Mononuclear cell (primary cell): ENCODE data around the gene GABPB2. TPM values are rescaled to one million over a fixed set of nuclear protein-coding genes. Genes with fewer than 3 reads are reported as not detected.
A peak's percentile ranks its signal among the peaks of the same experiment; 100 is the strongest.
"Not testable (repeated sequence)": the region's sequence is repeated elsewhere in the genome, so short reads cannot be mapped to it uniquely, and the experiment has no call there.

Source experiments
- H3K27me3 ChIP-seq: 2 replicates; pipeline ENCODE4 v1.6.0; 2011; ENCODE audit warnings: low read length, control low read depth; ENCODE audit not compliant: insufficient read depth
- H3K4me1 ChIP-seq: 2 replicates; pipeline ENCODE4 v1.5.1; 2011; ENCODE audit warnings: mild to moderate bottlenecking, low read length, control low read depth; ENCODE audit not compliant: insufficient read depth
- H3K4me3 ChIP-seq: 2 replicates; pipeline ENCODE4 v1.5.1; 2011; ENCODE audit warnings: mild to moderate bottlenecking, low read length, moderate library complexity
- H3K9me3 ChIP-seq: 2 replicates; pipeline ENCODE4 v1.5.1; 2011; ENCODE audit warnings: low read depth, mild to moderate bottlenecking, control low read depth, low read length
- total RNA-seq: library from RNA; depleted of rRNA; stranded (reverse); fragments of >200 nt; gene quantifications from one replicate; pipeline ENCODE4 v1.2.3, GENCODE V29; 2012

GABPB2 gene
- total RNA-seq, 1 donor, result 22.0 TPM

DNA sequence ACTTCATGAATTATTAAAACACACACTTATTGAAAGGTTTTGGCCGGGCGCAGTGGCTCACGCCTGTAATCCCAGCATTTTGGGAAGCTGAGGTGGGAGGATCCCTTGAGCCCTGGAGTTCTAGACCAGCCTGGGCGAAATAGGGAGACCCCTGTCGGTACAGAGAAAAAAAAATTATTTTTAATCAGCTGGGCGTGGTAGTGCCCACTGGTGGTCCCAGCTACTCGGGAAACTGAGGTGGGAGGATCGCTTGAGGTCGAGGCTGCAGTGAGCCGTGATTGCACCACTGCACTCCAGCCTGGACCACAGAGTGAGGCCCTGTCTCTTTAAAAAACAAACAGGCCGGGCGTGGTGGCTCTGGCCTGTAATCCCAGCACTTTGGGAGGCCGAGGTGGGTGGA, 1.7 kb downstream of the GABPB2 start:
- Histone ChIP-seq H3K4me3 (no peak overlapping the region), H3K4me1 (peaks cover 18% of the 10 kb centered on the region), H3K27me3 (no peaks in the 10 kb centered on the region), H3K9me3 (no peaks in the 10 kb centered on the region)

DNA sequence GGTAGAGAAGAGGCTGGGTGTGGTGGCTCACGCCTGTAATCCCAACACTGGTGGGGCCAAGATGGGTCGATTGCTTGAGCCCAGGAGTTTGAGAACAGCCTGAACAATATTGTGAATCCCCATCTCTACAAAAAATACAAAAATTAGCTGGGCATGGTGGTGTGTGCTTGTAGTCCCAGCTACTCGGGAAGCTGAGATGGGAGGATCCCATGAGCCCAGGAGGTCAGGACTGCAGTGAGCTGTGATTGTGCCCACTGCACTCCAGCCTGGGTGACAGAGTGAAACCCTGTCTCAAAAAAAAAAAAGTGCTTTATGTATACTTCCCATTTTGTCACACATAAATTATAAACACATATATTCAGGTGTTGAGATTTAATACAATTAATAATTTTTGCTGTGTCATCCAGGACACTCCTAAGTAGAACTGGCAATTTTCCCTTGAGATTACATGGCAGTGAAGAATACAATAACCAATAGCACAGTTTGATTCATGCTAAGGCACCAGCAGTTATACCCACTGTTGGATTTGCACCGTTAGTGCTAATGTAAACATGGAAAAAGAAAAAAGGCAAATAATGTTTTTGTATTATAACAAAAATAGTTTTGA, 15.5 kb downstream of the GABPB2 start:
- Histone ChIP-seq H3K9me3 (no peaks in the 10 kb centered on the region), H3K4me3 (no peak overlapping the region), H3K4me1 (no peaks in the 10 kb centered on the region), H3K27me3 (no peaks in the 10 kb centered on the region)

DNA sequence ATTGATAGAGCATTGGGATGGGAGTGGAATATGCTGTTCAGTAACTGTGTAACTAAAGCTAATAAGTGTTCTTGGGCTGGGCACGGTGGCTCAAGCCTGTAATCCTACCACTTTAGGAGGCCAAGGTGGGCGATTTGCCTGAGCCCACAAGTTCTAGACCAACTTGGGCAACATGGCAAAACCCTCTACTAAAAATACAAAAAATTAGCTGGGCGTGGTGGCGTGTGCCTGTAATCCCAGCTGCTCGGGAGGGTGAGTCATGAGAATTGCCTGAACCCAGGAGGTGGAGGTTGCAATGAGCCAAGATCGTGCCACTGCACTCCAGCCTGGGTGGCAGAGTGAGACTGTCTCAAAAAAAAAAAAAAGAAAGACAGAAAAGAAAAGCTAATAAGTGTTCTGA, 26.9 kb downstream of the GABPB2 start:
- not testable (repeated sequence) for H3K4me3 ChIP-seq, H3K4me1 ChIP-seq, H3K9me3 ChIP-seq, H3K27me3 ChIP-seq

DNA sequence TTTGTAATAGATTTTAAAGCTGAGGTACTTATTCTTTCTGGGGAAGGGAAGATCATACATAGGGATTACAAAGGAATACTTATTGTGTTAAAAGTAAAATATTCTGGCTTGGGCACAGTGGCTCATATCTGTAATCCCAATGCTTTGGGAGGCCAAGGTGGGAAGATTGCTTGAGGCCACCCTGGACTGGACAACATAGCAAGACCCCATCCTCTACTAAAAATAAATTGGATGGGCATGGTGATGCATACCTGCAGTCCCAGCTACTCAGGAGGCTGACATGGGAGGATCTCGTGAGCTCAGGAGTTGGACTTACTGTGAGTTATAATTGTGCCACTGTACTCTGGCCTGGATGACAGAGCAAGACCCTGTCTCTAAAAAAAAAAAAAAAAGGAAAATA, 27.6 kb downstream of the GABPB2 start:
- H3K27me3 ChIP-seq, result no peaks in the 10 kb centered on the region
- H3K4me3 ChIP-seq, result no peak overlapping the region
- no peaks in the 10 kb centered on the region for H3K9me3 ChIP-seq
- no peaks in the 10 kb centered on the region for H3K4me1 ChIP-seq

DNA sequence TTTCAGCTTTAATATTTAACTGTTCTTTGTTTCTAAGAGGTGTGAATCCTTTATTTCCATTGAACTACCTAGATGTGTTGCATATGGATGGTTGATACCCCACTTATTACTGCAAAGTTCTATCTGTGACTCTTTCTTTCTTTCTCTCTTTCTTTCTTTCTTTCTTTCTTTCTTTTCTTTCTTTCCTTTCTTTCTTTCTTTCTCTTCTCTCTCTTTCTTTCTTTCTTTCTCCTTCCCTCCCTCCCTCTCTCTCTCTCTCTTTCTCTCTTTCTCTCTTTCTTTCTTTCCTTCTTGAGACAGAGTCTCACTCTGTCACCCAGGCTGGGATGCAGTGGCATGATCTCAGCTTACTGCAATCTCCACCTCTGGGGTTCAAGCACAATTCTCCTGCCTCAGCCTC, 34.1 kb downstream of the GABPB2 start:
- H3K4me3 ChIP-seq, result no peak overlapping the region

DNA sequence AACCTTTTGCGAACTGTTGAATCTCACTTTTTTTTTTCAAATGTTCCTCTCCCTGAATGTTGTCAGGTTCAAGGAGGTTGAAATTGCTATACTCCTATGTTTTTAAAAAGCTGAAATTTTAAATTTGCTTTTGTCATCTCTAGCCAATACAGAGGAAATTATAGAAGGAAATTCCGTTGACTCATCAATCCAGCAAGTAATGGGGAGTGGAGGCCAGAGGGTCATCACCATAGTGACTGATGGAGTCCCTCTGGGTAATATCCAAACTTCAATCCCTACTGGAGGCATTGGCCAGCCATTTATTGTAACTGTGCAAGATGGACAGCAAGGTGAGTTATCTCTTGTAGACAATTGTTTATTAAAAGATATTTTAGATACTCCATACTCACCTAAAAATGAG, 36.3 kb downstream of the GABPB2 start:
- no peaks in the 10 kb centered on the region for H3K27me3 ChIP-seq
- H3K4me1 ChIP-seq, result no peaks in the 10 kb centered on the region
- no peaks in the 10 kb centered on the region for H3K9me3 ChIP-seq
- no peak overlapping the region for H3K4me3 ChIP-seq

More for the DNA sequence above, 34.1 kb downstream of the GABPB2 start:
- no peaks in the 10 kb centered on the region for H3K4me1 ChIP-seq
- H3K27me3 ChIP-seq, result no peaks in the 10 kb centered on the region
- no peaks in the 10 kb centered on the region for H3K9me3 ChIP-seq

DNA sequence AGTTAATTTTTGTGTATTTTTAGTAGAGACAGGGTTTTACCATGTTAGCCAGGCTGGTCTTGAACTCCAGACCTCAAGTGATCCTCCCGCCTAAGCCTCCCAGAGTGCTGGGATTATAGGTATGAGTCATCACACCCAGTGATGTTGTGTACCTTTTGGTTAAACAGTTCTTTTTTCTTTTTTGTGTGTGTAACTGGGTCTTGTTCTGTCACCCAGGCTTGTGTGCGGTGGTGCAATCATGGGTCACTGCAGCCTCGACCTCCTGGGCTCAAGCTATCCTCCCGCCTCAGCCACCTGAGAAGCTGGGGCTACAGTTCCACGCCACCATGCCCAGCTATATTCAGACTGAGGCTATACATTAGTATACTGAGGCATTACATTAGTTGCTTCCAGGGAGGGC, 37.8 kb downstream of the GABPB2 start:
- H3K9me3 ChIP-seq, result no peaks in the 10 kb centered on the region
- H3K4me3 ChIP-seq, result no peak overlapping the region
- no peaks in the 10 kb centered on the region for H3K27me3 ChIP-seq
- no peaks in the 10 kb centered on the region for H3K4me1 ChIP-seq

DNA sequence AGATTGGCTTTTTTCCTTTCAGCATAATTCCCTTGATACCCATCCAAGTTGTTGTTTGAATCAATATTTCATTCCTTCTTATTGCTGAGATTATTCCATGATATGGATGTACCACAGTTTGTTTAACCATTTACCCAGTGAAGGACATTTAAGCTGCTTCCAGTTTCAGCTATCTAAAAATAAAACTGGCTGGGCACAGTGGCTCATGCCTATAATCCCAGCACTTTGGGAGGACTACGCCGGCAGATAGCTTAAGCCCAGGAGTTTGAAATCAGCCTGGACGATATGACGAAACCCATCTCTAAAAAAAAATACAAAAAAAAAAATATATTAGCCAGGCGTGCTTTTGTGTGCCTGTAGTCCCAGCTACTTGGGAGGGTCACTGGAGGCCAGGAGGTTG, 43.3 kb downstream of the GABPB2 start:
- no peak overlapping the region for H3K4me3 ChIP-seq
- H3K27me3 ChIP-seq, result no peaks in the 10 kb centered on the region
- no peaks in the 10 kb centered on the region for H3K9me3 ChIP-seq
- H3K4me1 ChIP-seq, result no peaks in the 10 kb centered on the region

DNA sequence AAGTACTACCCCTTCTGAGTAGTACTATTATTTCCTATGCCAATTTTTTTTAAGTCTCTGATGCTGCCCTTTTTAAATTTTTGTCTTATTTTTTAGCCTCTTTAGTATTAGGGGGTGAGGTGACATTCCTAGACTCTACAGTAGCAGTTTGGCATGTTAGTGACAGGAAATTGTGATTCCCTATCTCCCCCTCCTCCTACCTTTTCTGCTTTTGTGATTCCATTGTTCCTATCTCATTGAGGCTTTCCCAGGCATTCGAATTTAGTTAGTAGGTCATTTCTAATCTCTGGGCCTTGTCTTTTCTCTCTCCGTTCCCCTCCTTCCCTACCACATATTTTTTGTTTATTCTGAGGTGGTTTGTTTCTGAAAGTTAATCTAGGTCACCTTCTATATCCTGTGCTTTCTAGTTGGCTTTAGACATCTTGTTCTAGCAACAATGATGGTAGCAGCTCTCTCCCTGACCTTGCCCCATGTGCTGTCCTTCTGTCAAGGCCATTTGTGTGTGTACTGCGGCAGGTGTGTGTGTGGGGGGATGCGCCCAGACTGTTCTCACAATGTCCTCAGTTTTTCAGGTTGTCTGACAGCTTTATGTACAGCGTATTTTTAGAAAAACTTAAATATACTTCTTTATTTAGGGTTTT, 54.3 kb downstream of the GABPB2 start:
- Histone ChIP-seq H3K4me1 (no peaks in the 10 kb centered on the region), H3K9me3 (no peaks in the 10 kb centered on the region), H3K27me3 (no peaks in the 10 kb centered on the region), H3K4me3 (no peak overlapping the region)

DNA sequence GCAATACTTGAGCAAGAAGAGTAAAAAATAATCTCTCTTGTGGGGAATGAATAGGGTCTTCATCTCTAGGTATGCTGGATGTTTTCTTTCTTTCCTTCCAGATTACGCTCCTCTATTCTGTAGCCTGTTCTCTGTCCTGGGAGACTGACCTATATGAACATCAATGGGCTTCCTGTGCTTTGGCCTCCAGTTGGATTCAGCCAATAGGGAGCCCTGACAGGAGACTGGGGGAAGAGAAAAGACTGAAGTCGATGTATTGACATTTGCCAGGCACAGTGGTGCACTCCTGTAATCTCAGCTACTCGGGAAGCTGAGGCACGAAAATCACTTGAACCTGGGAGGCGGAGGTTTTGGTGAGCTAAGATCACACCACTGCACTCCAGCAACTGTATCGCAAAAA, 58.2 kb downstream of the GABPB2 start:
- H3K27me3 ChIP-seq, result no peaks in the 10 kb centered on the region
- H3K9me3 ChIP-seq, result no peaks in the 10 kb centered on the region
- H3K4me3 ChIP-seq, result no peak overlapping the region
- peaks cover 16% of the 10 kb centered on the region for H3K4me1 ChIP-seq

DNA sequence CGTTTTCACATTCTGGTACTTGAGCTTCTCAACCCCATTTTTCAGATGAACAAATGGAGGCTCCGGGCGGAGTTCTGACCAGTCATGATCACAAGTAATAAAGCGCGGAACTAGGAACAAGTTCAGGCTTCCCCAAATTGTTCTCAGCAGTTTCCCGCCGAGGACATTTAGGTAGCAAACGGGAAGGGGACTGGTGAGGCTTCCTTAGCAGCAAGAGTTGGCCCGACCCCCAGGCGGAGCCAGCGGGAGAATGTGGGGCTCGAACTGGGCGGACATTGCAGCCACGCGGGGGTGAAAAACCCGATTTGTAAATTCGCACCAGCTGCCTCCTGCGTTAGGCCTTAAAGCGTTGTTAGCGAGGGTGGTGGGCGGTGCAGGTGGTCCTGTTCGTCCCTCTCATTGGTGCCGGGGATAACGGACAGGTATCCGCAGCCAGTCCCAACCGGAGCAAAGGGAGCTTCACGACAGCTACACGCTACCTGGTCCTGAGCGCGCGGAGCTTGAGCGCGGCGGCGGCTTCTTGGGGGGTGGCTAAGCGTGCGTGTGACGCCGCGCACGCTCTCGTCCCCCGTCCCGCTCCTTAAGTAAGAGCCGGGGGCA, 60.5 kb downstream of the GABPB2 start:
- Histone ChIP-seq H3K4me1 (peaks cover 16% of the 10 kb centered on the region), H3K27me3 (no peaks in the 10 kb centered on the region), H3K9me3 (no peaks in the 10 kb centered on the region), H3K4me3 (peak overlapping the region; percentile 30)

DNA sequence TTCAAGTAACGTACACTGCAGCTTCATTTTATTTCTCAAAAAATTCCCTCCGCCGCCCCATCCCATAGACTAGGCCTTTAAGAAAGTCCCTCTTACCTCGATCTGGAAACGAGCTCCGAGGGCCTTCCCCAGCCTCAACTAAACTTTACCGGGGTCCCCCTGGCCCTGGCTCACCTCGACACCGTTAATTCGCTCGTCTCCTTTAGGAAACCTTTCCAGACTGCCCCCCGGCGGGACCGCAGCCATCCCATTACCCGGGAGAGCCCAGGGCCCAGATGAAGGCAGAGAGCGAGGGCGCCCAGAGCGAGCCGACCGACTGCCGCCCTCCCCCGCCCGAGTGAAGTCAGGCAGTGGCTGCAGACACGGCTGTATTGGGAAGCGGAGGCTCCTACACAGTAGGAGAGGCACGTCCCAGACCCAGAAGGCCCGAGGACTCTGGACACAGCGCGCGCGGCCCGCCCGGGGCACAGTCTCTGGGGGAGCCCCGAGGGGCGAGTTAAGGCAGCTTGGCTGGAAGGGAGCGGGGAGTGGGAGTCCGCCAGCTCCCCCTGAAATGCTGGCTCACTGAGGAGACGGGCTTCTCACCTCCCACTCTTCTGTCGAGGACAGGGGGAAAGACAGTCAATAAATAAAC, 61.3 kb downstream of the GABPB2 start:
- H3K27me3 ChIP-seq, result no peaks in the 10 kb centered on the region
- H3K4me3 ChIP-seq, result peak overlapping the region; percentile 30
- H3K9me3 ChIP-seq, result no peaks in the 10 kb centered on the region
- peaks cover 16% of the 10 kb centered on the region for H3K4me1 ChIP-seq

DNA sequence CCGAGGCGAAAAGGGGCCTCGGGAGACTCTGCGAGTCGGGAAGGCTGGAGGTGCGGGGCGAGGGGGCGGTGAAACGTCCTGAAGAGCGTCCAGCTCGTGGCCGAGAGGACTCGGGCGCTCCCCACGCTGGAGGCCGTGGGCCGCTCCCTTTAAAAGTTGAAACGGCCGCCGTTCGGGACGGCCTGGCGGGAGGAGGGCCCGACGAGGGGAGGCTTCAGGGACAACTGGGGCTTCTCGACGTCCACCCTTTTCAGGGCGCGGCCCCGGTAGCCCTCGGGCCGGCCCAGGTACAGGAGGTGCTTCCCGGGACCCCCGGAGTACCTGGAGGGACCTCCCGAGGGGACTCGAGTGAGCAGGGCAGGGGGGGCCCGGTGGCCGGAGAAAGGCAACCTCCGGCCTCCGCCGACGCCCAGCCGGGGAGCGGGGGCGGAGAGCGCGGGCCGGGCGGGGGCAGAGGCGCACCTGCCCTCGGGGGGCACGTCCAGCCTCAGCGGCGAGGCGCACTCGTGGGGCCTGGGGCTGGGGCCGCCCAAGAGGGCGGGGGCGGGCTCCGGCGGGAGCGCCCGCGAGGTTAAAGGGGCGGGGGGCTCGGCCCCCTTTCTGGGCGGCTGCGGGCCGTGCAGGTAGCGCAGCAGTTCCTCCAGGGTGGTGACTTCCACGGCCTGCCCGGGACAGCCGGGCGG, 61.9 kb downstream of the GABPB2 start:
- Histone ChIP-seq H3K4me3 (no peak overlapping the region), H3K9me3 (no peaks in the 10 kb centered on the region), H3K4me1 (peaks cover 16% of the 10 kb centered on the region), H3K27me3 (no peaks in the 10 kb centered on the region)

DNA sequence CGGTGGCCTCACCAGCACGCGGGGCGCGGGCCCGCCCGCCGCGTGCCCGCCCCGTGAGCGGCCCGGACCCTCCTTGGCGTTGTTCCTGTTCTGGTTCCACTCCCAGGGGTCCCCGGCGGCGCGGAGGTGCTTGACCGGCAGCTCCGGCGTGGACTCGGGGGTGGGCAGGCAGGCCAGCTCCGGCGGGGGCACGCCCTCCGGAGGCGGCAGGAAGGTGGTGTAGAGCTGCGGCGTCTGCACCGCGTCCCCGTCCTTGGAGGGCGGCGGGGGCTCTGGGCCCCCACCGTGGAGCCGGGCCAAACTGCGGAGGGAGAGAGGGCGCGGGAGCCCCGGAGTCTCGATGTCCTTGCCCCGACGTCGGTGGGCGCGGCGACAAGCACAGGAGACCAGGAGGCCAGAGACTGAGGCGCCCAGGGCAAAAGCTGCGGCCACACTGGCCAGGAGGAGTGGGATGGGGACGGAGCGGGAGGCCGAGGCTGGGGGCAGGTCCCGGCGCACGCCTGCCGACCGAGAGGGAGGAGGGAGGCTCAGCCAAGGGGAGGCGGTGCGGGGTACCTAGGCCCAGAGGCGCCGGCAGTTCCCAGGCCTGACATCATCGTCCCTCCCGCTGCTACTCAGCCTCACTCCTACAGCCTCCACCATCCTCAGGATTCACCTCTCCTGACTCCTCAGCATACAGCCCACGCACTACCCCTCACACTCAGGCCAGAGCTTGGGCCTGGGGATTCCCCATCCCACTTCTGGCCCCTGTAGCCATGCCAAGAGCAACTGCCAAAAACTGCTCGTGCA, 62.7 kb downstream of the GABPB2 start:
- Histone ChIP-seq H3K4me1 (peaks cover 16% of the 10 kb centered on the region), H3K9me3 (no peaks in the 10 kb centered on the region), H3K4me3 (no peak overlapping the region), H3K27me3 (no peaks in the 10 kb centered on the region)
